Medulla oblongata (tissue), 1 donor: ENCODE data around the gene DHRS7C.

Source experiments
- DNase-seq: peaks from one replicate; pipeline ENCODE4 v3.0.0-alpha.2; 2015; ENCODE audit errors: extremely low spot score

Gene DHRS7C, protein sequence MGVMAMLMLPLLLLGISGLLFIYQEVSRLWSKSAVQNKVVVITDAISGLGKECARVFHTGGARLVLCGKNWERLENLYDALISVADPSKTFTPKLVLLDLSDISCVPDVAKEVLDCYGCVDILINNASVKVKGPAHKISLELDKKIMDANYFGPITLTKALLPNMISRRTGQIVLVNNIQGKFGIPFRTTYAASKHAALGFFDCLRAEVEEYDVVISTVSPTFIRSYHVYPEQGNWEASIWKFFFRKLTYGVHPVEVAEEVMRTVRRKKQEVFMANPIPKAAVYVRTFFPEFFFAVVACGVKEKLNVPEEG

DNA sequence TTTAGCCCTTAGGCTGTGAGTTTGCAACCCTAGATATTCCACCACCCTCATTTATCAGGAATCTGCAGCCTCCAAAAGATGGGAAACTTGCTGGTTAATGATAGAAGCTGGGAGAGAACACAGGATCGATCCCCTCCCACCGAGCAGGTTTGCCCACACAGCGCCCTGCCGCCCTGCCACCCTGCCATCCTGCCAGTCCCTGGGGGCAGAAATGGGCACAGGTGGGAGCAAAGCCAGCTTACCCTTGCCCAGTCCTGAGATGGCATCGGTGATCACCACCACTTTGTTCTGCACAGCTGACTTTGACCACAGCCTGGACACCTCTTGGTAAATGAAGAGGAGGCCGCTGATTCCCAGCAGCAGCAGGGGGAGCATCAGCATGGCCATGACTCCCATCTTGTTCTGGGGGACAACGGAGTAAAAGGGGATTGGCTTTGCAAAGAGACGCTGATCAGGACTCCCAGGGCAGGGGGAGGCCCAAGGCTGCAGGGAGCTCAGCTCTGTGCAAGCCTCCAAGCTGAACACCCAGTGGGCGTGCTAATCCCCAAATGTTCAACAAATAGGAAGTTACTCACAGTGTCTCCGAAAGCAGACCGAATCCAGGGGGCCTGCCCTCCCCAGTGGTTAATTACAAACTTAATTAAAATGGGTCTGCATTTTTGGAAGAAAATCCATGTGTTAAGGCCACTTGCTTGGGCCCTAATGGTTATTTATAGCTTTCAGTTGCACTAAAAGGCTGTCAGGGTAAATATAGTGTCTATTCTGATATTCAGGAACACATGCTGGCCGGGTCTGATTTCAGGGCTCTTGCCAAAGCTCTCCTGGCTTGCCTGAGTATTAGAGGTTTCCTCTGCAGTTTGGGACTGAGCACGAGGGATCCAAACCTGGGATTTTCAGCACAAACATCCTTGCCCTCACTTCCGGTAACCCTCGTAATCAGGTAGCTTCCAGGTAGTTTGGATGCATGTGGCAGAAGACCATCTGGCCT is at the start of gene DHRS7C:
Gene DHRS7C (minus strand): TSS at position 704 of the 988 bp plus-strand sequence. CDS start 308 bp downstream, at position 396.
- DNase-seq = no peak

DNA sequence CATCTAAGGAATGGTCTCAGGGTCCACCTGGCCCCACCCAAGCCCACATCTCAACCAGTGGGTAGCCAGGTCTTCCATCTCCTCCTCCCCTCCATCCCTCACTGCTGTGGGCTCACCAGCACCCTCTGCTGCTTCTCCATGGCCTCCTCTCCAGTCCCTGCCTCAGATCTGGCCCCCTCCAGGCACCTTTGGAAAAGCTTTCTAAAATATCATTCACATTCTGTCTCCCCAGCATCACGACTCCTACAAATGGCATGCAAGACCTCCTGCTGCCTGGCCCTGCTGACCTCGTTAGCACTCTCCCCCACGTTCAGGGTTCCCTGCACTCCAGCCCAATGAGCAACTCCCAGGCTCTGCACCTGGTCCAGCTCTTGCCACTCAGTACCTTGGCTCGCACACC is 48.0 kb upstream of the DHRS7C start:
- DNase-seq = no peak

DNA sequence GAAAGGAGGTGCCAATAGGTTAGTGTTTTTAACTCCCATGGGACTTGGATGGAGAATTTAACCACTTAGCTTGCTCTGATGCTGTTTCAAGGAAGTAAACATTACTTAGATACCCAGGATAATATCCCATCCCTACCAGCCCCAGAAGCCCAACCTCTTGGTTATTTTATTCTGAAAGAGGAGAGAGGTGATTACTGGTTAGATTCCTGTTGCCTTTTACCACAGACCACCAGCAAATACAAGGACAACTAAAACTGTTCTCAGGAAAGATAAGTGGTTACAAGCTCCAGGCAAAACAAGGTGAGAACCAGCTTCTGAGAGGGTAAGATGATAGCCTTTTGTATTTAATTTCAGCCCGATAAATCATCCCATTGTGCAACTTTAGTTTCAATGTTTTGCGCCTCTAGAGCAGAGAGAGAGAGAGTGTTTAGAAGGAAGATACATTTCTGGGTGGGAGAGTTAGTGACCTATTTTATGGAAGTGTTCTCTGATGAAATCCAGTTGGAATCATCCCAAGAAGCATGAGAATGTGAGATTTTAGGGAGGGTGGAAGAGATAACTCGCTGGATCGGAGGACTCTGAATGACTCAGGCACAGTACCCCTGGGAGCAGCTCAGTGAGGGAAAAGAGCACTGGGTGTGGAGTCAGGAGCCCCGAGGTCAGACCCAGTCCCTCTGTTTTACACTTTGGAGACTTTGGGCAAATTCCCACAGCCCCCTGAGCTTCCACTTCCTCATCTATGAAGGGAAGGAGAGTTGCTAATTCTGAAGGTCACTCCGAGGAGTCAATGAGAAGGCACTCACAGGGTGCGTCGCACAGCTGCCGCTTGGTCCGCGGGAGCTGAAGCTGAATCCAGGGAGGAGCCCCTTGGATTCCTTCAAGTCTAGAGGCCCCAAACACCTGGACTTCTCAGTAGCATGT is 46.4 kb upstream of the DHRS7C start:
- no peak for DNase-seq

DNA sequence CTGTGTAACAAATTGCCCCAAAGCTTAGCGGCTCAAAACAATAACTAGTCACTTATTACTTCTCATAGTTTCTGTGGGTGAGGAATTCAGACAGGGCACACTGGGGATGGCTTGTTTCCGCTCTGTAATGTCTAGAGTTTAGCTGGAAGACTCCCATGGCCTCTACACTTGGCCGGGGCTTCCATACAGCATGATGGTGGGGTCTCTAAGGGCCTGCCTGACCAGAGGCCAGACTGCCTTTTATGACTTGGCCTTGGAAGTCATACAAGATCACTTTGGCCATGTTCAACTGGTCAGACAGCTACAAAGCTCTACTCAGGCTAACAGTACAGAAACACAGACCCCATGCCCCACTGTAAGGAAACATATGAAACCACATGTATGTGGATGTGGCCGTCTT is 42.5 kb upstream of the DHRS7C start:
- DNase-seq = no peak

- DNase-seq = no peak
These were observed 39.3 kb upstream of the DHRS7C start for GRCh38 chr17:9830711-9831110.

GRCh38 chr17:9829343-9829742 is 38.0 kb upstream of the DHRS7C start:
- DNase-seq = no peak

GRCh38 chr17:9828296-9829295 is 37.2 kb upstream of the DHRS7C start:
- no peak for DNase-seq

DNA sequence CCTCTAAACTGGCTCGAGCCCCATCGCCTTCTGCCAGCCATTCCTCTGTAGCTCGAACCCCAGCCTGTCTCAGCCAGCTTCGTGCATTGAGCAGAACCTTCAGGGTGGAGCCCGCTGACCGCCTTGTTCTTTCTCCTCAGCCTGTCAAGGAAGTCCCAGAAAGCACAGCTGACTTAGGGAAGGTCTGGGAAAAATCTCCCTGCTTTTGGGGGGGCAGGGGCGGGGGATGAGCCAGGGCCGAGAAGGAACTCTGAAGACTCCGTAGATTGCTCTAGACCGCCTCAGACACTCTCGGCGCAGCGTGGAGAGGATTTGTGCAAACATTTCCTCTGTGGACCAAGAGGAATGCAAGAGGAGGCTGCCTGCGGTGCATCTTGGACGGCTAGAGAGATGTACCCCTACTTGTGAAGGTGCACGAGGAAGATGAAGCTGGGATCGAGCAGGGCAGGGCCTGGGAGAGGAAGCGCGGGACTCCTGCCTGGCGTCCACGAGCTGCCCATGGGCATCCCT is 34.3 kb upstream of the DHRS7C start, which contains the start of gene GLP2R:
Gene GLP2R (plus strand): TSS at position 284 of the 510 bp plus-strand sequence. CDS start 140 bp downstream, at position 424.
- DNase-seq = no peak

- DNase-seq = no peak
These were observed 33.5 kb upstream of the DHRS7C start for GRCh38 chr17:9824797-9825338.

DNA sequence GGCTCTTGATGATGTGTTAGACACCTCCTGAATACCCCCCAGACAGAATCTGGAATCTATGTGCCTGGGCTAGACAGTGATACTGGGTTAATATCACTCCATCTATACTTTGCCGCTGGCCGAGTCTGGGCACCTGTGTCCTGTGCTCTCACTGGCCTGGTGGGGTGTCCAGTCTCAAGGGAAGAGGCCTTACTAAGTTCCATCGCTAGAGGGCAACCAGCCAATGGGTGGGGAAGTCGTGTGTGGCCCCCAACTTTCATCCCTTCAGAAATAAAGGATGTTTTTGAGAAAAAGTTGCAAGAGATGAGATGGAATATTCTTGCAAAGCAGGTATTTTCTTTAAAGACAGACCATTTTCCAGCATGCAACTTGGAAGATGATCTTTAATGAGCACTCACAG is 32.7 kb upstream of the DHRS7C start:
- DNase-seq = no peak

DNA sequence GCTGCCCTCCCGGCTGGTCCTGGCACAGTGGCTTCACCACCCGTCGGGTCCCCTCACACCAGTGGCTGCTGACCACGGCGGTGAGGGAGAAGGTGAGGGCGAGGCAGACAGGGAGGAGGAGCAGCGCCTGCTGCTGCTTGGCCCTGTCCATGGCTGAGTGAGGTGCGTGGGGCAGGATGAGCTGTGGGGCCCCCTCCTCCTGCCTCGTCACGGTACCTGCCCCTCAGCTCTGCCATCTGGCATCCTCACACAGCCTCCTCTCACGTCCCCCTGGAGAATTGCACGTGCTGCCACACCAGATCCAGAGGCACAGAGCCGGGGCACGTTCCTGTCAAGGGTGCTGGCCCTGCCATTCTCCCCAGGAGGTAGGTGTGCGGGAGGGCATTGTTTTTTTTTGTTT is 30.5 kb upstream of the DHRS7C start, which contains the start of gene GSG1L2:
Gene GSG1L2 (minus strand): TSS at position 159 of the 400 bp plus-strand sequence. CDS start 8 bp downstream, at position 151.
- DNase-seq = no peak

DNA sequence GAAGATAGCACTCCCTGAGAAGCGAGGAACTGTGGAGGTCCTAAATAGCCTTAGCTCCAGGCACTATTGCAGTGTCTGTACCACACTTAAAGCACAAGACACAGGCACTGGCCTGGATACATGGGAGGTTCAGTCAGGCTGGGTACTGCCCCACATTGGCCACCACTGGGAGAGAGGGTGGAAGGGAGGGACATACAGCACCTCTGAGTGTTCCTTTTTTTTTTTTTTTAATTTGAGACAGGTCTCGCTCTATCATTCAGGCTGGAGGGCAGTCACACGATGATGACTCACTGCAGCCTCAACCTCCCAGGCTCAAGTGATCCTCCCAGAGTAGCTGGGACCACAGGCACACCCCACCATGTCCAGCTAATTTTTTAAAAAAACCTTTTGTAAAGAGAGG is 29.1 kb upstream of the DHRS7C start:
- DNase-seq = no peak

DNA sequence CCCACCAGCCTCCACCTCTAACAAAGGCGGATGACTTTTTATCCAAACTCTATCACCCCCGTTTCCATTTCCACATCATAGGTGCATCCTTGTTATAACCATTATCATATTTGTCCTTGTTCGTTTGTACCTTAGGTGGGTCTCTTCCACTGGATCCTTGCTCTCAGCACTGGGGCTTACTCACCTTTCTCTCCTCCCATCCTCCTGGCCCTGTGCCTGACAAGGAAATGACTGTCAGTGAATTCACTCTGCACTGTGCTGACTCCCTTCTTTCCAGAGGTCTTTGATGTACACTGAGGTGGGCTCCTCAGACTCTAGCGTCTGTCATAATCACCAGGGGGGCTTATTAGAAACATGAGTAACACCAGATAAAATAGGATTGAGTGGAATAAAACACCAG is 27.4 kb upstream of the DHRS7C start:
- DNase-seq = no peak

- DNase-seq = no peak
These were observed 25.7 kb upstream of the DHRS7C start for GRCh38 chr17:9817086-9817485.

GRCh38 chr17:9816472-9816871 is 25.1 kb upstream of the DHRS7C start:
- no peak for DNase-seq

- DNase-seq = no peak
These were observed 23.0 kb upstream of the DHRS7C start for GRCh38 chr17:9814337-9814945.

DNA sequence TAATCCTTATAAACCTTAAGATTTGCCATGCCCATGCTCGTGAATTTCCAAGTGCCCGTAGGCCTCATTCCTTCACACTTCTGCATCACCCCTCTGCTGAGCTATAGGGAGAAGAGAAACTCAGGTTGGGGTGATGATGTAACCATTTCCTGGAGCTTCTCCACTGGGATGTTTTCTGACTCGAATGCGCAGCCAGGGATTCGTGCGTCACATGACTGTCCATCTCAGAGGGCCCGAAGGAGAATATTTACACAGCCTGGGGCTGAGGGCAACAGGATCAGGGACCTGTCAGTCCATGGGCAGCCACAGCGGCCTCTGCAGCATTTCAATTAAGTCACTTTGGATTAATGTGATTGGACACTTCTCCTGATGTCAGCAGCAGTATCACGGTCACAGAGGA is 21.8 kb upstream of the DHRS7C start:
- no peak for DNase-seq

GRCh38 chr17:9811537-9811936 is 20.1 kb upstream of the DHRS7C start:
- no peak for DNase-seq

- no peak for DNase-seq
These were observed 19.7 kb upstream of the DHRS7C start for GRCh38 chr17:9811086-9811485.
